HG03108 (cell line): Measurements from ENCODE around the gene HOXC4.
"Not testable (repeated sequence)": the region's sequence is repeated elsewhere in the genome, so short reads cannot be mapped to it uniquely, and the experiment has no call there.

ENCODE experiments used
- ATAC-seq: cut with Tn5 transposase; IDR thresholded peaks from one replicate; pipeline ENCODE4 v1.9.1; 2021; ENCODE audit warnings: moderate library complexity; ENCODE audit not compliant: unreplicated experiment

The HOXC4 gene

DNA sequence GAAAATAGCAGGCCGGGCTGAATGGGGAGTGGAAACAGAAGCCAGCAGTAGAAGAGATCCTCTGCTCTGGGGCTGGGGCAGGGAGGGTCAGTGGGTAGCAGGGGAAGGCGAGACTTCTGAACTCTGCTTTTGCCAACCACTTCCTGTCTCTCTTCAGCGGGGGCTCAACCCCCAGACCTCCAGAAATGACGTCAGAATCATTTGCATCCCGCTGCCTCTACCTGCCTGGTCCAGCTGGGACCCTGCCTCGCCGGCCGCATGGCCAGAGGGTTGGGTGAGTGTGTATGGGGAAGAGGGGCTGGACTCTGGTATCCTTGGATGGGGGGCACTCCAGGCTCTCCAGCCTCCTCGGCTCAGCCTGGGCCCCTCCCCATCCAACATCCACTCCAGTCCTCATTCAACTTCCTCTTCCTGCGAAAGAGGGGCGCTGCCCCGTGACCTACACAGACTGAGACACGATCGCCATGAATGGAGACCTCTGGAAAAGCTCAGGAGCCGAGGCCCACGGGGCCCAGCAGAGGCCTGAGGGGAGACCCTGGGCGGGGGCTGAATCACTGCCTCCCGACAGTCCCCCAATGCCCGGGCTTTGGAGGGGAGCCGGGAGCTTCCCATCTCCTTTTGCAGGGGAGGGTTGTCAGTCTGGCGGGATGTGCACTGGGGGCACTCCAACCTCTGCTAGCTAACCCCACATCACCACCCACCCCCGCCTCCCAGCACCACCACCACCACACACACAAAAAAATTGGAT is 458 bp upstream of the HOXC4 start:
- peak; percentile 61 for ATAC-seq

DNA sequence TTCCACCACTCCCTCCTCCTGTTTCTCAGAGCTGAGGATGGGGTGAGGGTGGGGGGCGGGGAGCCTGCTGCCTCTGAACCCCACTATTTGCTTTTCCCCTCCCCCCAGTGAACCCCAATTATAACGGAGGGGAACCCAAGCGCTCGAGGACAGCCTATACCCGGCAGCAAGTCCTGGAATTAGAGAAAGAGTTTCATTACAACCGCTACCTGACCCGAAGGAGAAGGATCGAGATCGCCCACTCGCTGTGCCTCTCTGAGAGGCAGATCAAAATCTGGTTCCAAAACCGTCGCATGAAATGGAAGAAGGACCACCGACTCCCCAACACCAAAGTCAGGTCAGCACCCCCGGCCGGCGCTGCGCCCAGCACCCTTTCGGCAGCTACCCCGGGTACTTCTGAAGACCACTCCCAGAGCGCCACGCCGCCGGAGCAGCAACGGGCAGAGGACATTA is 1.1 kb downstream of the HOXC4 start:
- no peak for ATAC-seq

DNA sequence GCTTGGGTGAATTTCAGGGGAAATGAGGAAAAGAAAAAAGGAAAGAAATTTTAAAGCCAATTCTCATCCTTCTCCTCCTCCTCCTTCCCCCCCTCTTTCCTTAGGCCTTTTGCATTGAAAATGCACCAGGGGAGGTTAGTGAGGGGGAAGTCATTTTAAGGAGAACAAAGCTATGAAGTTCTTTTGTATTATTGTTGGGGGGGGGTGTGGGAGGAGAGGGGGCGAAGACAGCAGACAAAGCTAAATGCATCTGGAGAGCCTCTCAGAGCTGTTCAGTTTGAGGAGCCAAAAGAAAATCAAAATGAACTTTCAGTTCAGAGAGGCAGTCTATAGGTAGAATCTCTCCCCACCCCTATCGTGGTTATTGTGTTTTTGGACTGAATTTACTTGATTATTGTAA is 1.9 kb downstream of the HOXC4 start:
- no peak for ATAC-seq

DNA sequence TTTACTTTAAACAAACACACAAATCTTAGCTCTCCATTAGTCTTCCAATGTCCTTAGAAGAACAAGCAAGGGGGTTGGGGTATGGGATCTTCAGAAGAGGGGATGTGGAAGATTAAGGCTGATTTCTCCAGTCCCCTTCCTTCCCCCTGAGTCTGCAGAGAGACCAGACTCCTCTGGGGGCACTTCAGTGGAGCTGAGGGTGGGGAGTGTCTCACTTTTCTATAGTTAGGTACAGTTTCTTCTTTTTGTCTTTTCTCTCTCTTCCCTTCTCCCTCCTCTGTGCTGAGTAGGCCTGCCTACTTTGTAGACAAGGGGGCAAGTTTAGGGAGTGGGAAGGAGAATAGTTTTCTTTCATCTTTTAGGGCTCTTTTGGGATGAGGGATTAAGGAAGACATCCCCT is 2.5 kb downstream of the HOXC4 start:
- ATAC-seq = no peak

DNA sequence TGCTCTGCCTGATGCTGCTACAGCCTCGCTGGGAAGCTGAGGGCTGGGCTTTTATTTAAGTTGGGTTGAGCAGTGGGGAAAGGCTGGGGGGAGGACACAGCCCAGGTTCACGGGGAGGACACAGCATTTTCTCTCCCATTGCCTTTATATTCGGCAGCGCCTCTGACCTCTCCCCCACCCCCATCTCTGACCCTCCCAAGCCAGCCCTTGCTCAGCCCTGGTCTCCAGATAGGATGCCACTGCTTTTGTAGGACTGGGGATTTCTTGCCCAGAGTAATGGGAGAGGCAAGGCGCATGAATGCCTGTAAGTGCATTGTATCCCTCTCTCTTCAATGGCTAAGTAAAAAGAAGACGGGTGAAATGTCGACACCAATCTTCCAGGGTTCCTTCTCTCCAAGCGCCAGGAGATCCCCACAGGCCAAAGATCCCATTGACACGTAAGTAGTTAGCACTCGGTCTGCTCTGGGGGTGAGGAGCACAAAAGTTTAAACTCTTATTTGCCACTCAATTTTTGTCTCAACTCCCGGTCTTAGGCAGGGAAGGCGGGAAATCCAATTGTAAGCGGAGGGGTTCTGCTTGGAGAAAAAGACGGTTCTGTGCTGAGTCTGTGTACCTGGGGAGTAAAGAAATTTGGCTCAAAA is 4.6 kb downstream of the HOXC4 start:
- no peak for ATAC-seq

DNA sequence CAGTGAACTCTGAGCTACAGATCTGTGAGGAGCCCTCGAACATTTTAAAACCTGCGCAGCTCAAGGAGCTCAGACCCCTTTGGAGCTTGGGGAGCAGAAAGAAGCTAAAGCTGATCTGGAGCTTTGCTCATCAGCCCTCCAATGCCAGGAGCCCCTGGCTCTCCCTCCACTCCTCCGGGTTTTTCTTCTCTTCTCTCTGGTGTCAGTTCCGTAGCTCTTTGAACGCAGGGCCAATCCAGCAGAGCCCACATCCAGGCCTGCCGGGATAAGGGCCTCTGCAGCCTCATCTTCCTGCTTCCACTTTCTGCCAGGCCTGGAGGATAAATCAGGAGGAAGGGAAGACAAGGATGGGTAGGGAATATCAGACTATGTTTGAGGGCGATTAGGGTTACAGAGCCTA is 6.0 kb downstream of the HOXC4 start:
- ATAC-seq = no peak

DNA sequence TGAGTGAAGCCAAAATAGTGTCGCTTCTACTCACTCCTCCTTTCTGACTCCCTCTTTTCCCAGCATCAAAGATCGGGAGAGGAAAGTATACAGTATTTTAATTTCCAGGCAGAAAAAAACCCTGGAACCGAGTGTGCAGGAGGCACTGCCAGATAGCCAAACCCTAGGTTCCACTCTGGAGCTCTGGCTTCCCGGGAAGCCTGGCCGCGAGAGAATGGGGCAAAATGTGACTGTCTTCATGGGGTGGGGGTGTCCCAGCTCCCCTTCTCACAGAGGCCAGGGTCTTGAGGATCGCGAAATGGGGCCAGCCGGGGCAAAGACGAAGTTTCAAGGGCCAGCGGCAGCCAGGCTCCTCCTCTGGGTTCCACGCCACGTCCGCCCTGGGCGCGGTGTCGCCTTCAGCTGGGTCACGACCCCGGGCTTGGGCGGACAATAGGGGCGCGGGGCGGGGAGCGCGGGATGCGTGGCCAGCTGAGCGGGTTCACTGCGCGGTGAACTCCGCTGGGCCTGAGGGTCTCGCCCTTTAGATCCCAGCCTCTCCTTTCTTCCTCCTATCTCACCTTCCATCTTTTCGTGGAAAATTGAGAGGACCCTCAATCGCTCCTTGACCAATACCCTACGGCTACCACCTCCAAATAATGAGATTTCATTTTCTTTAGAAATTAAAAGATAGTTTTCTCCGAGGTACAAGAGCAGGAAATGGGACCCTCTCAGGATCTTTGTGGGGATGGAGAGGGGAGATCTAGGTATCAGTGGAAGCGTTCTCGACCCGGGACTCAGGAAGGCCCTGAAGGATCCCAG is 6.7 kb downstream of the HOXC4 start:
- ATAC-seq = no peak

DNA sequence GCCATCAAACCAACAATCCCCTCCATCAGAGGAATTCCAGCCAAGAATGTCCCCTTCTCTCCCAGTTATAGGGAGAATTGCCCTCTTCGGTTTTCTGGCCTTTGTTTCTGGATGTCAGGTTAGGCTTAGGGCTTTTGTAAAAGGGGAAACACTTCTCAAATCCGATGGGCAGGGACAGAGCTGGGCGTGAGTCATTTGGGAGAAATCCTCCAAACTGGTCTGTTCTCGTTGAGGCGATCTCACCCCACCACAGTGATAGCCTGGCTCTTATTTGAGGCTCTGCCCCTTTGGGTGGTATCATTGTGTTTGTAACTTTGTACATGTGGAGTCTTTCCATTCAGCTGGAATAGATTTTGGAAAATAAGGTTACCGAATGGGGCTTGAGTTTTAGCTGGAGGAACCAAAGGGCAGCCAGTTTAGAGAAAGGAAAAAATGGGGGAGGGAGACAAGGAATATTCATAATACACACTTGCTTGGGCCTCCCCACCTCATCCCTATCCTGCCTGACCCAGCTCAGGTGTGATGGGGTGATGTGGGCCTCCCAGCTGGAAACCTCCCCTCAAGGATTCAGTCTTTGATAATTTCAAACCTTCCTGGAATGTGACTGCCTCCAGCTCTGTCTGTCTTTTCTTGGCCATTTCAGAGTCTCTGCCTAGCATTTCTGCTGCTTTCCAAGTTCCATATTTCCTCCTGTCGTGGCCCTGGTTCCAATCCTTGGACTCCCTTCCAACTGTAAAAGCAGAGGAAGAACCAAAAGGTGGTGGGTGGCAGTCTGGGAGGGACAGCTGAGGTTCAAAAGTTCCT is 7.5 kb downstream of the HOXC4 start:
- ATAC-seq = no peak

DNA sequence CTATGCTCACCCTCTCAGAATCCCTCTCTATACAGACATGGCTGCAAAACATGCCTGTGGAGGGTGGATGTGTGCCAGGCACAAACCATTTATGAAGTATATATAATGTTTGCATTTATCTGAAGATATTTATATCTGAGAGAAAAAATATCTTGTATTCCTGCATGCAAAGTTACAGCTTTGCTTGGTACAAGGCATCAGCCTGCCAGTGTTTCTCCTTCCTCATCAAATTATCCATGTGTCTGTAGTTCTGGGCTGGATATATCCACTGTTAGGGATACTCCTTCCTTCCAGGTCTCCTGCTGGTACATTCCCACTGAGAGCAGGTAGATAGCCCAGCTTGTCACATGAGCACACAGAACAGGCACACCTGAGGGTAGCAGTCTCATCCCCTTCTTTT is 12.0 kb downstream of the HOXC4 start:
- ATAC-seq = no peak

DNA sequence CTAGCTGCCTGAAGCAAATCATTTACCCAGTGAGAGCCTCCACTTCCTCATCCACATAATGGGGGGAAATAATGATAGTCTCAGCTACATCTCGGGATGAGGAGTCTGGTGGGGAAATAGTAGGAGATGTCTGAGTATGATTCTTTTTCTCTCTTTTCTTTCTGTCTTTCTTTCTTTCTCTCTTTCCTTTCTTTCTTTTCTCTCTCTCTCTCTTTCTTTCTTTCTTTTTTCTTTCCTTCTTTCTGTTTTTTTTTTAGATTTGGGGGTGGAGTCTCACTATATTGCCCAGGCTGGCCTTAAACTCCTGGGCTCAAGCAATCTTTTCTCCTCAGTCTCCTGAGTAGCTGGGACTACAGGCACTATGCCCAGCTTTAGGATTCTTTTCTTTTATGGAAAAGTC is 12.8 kb downstream of the HOXC4 start:
- no peak for ATAC-seq

DNA sequence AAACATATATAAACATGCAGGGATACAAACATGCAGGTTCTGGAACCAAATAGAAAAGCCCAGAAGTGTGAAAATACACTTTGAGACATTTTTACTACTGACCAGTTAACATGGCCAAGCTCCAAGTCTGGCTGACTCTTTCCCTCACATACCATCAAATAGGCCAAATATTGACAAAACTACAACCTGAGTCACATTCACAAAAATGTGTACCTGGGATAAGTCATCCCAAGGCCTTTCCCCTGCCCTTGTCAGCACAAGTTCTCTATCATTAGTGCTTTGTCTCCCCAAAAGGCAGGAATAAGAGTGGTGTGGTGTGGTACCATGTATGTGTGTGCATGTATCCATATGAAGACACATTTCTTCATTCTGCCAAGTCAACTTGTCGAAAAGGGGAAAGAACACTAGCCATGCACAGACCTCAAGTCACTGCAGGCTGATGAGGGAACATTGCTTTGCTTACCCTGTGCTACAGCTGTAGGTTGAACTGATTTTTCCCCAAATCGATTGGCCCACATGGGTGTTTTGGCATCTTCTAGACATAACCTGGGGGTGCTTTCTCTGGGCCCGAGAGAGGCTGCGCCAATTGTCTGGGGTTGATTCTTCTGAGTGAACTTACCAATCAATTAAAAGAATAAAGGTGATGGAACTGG is 14.9 kb downstream of the HOXC4 start:
- ATAC-seq = no peak

DNA sequence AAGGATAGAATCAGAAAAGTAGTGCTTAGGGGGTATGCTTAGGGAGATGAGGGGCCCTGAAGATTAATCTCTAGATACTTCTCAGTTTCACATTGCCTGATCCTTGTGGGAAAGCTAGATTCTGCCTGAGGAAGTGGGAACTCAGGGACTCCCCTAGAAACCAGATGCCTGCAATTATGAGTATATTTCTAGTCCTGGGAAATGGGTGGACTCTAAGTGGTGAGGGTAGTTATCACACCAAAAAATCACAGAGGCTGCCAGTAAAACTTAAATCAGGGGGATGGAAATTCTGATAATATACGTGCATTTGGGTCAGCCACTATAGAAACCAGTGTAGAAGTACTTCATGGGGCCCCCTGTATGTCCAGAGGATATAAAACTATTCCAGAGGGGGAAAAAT is 18.3 kb downstream of the HOXC4 start:
- ATAC-seq = no peak

DNA sequence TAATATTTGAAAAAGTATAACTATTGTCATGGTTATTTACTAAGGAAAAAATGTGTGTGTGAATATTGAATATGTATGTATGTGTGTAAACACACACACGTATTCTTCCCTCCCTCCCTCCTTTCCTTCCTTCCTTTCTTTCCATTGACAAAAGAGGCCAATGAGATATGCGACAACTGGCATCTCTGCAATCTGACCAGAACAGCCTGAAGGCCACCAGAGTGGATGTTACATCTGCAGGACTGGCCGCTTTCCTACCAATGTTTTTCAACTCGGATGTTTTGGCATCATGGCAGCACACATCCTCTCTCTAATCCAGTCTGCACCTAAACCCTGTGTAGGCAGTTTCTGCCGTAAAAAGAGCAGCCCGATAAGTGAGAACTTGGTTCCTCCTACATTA is 20.7 kb downstream of the HOXC4 start:
- ATAC-seq = no peak

DNA sequence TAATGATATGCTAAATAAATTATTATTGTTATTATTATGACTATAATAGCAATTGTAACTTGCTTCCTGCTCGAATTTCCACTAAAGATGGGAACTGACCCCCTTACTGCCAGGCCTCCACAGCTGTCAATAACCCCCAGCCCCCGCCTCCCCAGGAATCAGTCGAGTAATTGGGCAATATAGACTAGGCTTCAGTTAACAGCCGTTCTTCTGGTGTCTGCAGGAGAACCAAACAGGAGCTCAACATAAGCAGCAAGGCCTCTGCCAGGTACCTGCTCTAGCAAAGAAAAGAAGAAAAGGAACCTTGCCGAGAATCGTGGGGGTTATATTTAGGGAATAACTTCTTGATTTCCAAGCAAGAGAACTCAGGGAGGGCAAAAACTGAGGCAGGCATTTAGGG is 21.8 kb downstream of the HOXC4 start:
- no peak for ATAC-seq

DNA sequence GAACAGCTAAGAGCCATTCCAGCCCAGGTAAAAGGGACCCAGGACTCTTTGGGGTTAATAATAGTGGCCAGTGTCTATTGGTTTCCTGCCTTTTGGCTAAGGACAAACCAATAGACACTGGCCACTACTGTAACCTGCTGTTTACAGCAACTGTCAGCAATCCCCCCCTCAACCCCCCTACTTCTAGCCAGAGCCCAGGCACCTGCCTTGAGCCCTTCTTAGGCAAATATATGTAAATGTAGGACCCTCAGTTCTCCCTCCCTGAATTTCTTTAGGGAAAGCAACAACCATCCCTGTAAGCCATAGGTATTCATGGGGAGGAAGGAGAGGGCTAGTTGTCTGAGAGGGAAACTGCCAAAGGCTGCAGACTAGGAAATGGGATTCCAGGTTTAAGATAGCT is 22.3 kb downstream of the HOXC4 start:
- no peak for ATAC-seq

DNA sequence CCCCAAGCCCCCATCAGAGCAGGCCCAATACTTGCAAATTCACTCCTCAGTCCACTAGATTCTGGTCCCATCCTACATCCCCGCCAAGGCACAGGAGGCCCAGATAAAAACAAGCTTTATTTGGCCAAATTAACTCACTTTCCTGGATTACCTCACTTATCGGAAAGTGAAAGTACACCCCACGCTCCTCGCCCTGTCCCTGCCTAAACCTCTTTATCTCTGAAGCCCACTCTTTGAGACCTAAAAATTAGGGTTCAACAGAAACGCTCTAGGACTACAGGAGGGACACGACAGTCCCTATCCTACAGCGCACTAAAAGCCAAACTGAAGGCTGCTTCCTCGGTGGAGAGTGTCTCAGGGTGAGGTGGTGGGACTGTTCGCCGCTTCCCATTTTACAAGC is 24.2 kb downstream of the HOXC4 start:
- not testable (repeated sequence) for ATAC-seq

DNA sequence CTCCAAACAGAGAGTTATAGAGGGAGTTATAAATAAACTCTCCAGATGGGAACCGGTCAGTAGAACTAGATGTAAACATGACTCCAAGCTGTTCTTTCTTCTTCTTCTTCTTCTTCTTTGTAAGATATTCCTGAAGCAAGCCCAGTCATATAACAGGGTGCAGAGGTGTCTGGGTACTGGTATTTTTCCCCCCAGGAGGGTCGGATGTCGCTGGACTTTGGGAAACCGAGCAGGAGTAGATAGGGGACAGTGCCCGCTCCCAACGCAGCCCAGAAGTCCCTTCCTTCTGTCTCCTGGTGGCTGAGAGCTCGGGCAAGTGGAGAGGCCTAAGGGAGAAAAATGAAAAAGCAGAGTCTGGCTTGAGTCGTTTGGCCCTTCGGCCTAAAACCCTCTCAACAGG is 25.5 kb downstream of the HOXC4 start:
- not testable (repeated sequence) for ATAC-seq

DNA sequence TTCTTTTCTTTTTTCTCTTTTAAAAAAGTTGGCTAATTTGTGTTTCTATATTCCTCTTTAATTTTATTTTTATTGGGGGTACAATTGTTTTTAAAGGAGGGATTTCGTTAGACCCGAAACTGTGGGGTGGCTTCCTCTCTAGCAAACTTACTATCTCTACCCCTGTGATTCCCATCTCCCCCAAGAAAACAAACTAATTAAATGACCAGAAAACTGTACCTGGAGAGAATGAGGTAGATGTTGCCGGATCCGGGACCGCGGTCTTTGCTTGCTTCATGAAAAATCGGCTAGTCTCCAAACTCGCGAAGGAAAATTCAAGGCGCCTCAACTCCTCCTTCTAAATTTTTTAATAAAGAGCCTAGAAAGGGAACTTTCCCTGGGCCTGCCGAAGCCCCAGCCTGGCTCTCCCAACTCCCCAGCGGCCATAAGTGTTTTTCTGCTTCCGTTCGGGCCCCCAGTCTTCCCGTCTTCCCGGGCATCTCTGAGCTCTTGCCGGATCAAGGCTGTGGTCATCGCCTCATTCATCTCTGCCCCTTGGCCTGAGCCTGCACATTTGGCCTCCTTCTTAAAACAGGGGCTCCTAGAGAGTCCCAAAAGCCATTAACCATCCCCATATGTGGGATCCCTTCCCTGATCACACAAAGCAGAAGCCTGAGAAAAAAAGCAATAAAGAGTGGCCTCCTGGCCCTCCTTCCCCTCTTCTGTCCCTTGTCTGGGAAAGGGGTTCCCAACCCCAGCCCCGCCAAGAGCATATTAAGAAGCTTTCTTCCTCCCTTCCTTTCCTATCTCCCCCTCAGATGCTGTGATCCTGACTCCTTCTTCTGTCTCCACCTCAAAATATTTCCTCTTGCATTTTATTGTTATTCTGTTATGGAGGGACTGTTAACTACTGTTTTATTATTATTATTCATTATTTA is 26.6 kb downstream of the HOXC4 start:
- ATAC-seq = not testable (repeated sequence)

DNA sequence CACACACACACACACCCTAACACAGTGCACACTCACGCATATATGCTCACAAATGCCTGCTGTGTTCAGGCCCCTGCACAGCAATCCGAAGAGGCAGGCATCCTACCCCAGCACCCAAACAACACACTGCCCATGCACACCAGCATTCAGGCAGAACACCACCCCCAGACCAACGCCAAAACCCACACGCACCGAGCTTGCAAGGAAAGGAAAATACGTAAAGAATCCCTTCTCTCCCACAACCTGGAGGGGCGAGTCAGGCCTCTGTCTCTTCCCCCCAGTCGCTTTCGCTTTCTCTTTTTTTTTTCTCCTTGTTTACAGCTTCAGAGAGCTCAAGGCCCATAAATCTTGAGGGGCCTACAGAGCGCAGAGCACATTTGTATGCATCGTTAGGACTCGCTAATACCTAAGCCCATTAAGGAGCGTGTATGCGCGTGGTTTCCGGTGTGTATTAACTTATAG is 27.4 kb downstream of the HOXC4 start:
- ATAC-seq = not testable (repeated sequence)
